ENCODE measurements around the gene BTN1A1. TPM values are rescaled to one million over a fixed set of nuclear protein-coding genes. Genes with fewer than 3 reads are reported as not detected.

BTN1A1 gene
- total and polyA plus RNA-seq, 9 of the 15 experiments (the other 6 are each of a cell fraction or from before 2014, with no cell fraction given), result 0.01 to 0.15 (median 0.06) TPM; not detected in 4

DNA sequence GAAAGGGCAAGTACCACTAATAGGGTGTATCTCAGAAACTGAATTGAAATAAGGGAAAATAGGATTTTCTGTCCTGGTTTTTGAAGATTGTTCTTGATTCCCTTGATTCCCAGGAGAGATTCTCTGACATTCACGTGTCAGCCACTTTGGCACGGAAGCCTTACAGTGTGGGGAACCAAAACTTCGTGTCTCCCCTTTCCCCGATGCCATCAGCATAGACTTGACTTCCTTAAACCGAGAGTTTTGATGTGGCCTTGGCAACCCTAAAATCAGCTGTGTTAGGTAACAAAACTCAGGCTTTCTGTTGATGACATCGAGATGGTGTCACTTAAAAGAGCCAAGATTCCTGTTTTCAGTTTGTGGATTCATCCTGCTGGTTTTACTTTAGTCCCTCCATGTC is 45.5 kb downstream of the BTN1A1 start:
- Histone ChIP-seq H3K4me2 (ENCODE audit: insufficient read depth, low read length) (no peak overlapping the region), H3K27ac (ENCODE audit: extremely low read depth, low read depth, low read length) (no peak overlapping the region), H3K4me3 (no peak overlapping the region), H3K9me1 (ENCODE audit: control insufficient read depth, insufficient read depth, low read length) (no peaks in the 10 kb centered on the region), H3K9ac (ENCODE audit: insufficient read depth in 1 of 2, low read depth in 2 of 2, low read length in 2 of 2) (no peak overlapping the region), H3K9me3 (replicated peaks; ENCODE audit: control insufficient read depth, insufficient read depth, low read depth, low read length) (no peaks in the 10 kb centered on the region), H3K27me3 (ENCODE audit: control insufficient read depth in 2 of 2, insufficient read depth in 2 of 2, low read length in 2 of 2) (no peaks in the 10 kb centered on the region), H4K20me1 (replicated peaks; ENCODE audit: control insufficient read depth, insufficient read depth, low read length) (no peaks in the 10 kb centered on the region), H3K79me2 (ENCODE audit: control insufficient read depth, insufficient read depth, low read length) (peaks cover 27% of the 10 kb centered on the region), H3K4me1 (replicated peaks in 1 of 2; ENCODE audit: control insufficient read depth in 2 of 2, insufficient read depth in 2 of 2, low read length in 2 of 2) (peaks cover 0 to 4% of the 10 kb centered on the region in 2 experiments; a peak in 2 of 5 replicates), H2AFZ (ENCODE audit: low read depth, low read length) (no peak overlapping the region), H3K36me3 (ENCODE audit: control insufficient read depth, insufficient read depth, low read length) (peaks cover 51% of the 10 kb centered on the region)
- DNase-seq (ENCODE audit: extremely low read depth in 1 of 4, low spot score in 3 of 4) (no peak), ATAC-seq (no peak), FAIRE-seq (no peak)
- in situ Hi-C loops (cut with MboI) (no loop called here), intact Hi-C loops (cut with micrococcal nuclease) (no loop called here)
- WGBS (ENCODE audit: insufficient coverage, low coverage, missing lambda C conversion rate), result 73% methylated on average over 6 of the region's 6 CpGs
- ChIA-PET POLR2A (interaction anchor here (1.4 to 2.1 kb wide), 5 partner anchors 8 to 200 kb away, joined by 3 to 5 read pairs (median 4); no protein-coding TSS in a partner anchor), CTCF (ENCODE audit: low intra/inter-chr PET ratio) (no interaction called here)
- peak; percentile 51 for TF ChIP-seq PRDM10 (IDR thresholded peaks at IDR 0.05; ENCODE audit: partially characterized antibody)
- no peak for TF ChIP-seq ZNF280B (CRISPR knock-in tag; IDR thresholded peaks at IDR 0.05)
- BruUV-seq (replicated peaks), result no TSS peak
